IMR-90 (cell line): ENCODE data around the gene FAM83F. TPM values are rescaled to one million over a fixed set of nuclear protein-coding genes. Genes with fewer than 3 reads are reported as not detected.

Source experiments
- ATAC-seq: fragments of 200-7000 bp; cut with Tn5 transposase; 2 replicates; pipeline ENCODE4 v1.9.1; 2020; ENCODE audit warnings: low read depth, mild to moderate bottlenecking, moderate library complexity
- BruUV-seq: library from RNA; stranded (reverse); fragments of 400-500 nt; replicated peaks from 2 replicates; lab custom pipeline; 2021; lab: Mats Ljungman, UMichigan
- CTCF ChIA-PET: fragments of 300-600 bp; formaldehyde crosslinking; extraction: SDS; loops from one replicate; lab custom pipeline; 2021; ENCODE audit warnings: antibody characterized with exemption; lab: Yijun Ruan, JAX
- POLR2A ChIA-PET: fragments of 300-600 bp; sonication (Branson Sonifier 250); formaldehyde crosslinking; loops from one replicate; lab custom pipeline; 2022; ENCODE audit warnings: antibody characterized with exemption; ENCODE audit not compliant: unreplicated experiment; lab: Charles Lee
- DNase-seq: peaks from one replicate; pipeline ENCODE4 v3.0.0; 2013
- H2AFZ ChIP-seq: replicated peaks from 2 replicates; pipeline ENCODE3; 2013; ENCODE audit warnings: low read length, mild to moderate bottlenecking; ENCODE audit not compliant: poor library complexity
- H2AK5ac ChIP-seq: 2 replicates; pipeline ENCODE4 v1.6.1; 2013; ENCODE audit warnings: low read depth, low read length, inconsistent platforms
- H2AK9ac ChIP-seq: replicated peaks from 2 replicates; pipeline ENCODE3; 2013; ENCODE audit warnings: mild to moderate bottlenecking, low read depth, low read length, moderate library complexity; ENCODE audit not compliant: poor library complexity
- H2BK120ac ChIP-seq: 2 replicates; pipeline ENCODE4 v1.6.1; 2013; ENCODE audit warnings: low read depth, low read length, inconsistent platforms
- H2BK15ac ChIP-seq: 3 replicates; pipeline ENCODE4 v1.6.1; 2013; ENCODE audit warnings: low read depth, low read length, inconsistent platforms
- H2BK20ac ChIP-seq: 2 replicates; pipeline ENCODE4 v1.6.1; 2013; ENCODE audit warnings: low read depth, mild to moderate bottlenecking, inconsistent platforms, low read length, moderate library complexity
- H2BK5ac ChIP-seq: 2 replicates; pipeline ENCODE4 v1.6.1; 2013; ENCODE audit warnings: mild to moderate bottlenecking, low read depth, low read length, inconsistent platforms; ENCODE audit not compliant: poor library complexity, severe bottlenecking
- H3K14ac ChIP-seq: replicated peaks from 2 replicates; pipeline ENCODE4 v1.6.1; 2013; ENCODE audit warnings: low read depth, low read length, inconsistent platforms
- H3K18ac ChIP-seq: 2 replicates; pipeline ENCODE4 v1.6.1; 2013; ENCODE audit warnings: low read depth, low read length, control low read depth
- H3K23ac ChIP-seq: 2 replicates; pipeline ENCODE4 v1.6.1; 2013; ENCODE audit warnings: low read depth, low read length, inconsistent platforms
- H3K27ac ChIP-seq: 2 replicates; pipeline ENCODE4 v1.5.1; 2013; ENCODE audit warnings: mild to moderate bottlenecking, control low read depth, low read length; ENCODE audit not compliant: insufficient read depth
- H3K27me3 ChIP-seq: 2 replicates; pipeline ENCODE4 v1.6.1; 2013; ENCODE audit warnings: low read length; ENCODE audit not compliant: control insufficient read depth, insufficient read depth
- H3K36me3 ChIP-seq: 2 replicates; pipeline ENCODE4 v1.6.1; 2013; ENCODE audit warnings: low read length, mixed read lengths; ENCODE audit not compliant: control insufficient read depth, insufficient read depth
- H3K4ac ChIP-seq: 2 replicates; pipeline ENCODE4 v1.6.1; 2013; ENCODE audit warnings: low read depth, low read length, inconsistent platforms
- H3K4me1 ChIP-seq: 2 replicates; pipeline ENCODE4 v1.6.1; 2013; ENCODE audit warnings: low read length, mixed read lengths; ENCODE audit not compliant: control insufficient read depth, insufficient read depth
- H3K4me2 ChIP-seq: 2 replicates; pipeline ENCODE4 v1.6.1; 2013; ENCODE audit warnings: low read depth, mild to moderate bottlenecking, control low read depth, low read length, moderate library complexity
- H3K4me3 ChIP-seq: 2 replicates; pipeline ENCODE4 v1.5.1; 2013; ENCODE audit warnings: low read depth, mild to moderate bottlenecking, control low read depth, low read length, moderate library complexity; ENCODE audit not compliant: insufficient read depth
- H3K56ac ChIP-seq: 2 replicates; pipeline ENCODE4 v1.6.1; 2013; ENCODE audit warnings: low read length, inconsistent platforms; ENCODE audit not compliant: insufficient read depth; ENCODE audit errors: extremely low read depth
- H3K79me1 ChIP-seq, 2 experiments: 2 replicates each; pipeline ENCODE4 v1.6.1; 2013; ENCODE audit warnings: low read length in 2 of 2, inconsistent platforms in 1 of 2, low read depth in 1 of 2
- H3K9ac ChIP-seq: 2 replicates; pipeline ENCODE4 v1.6.1; 2013; ENCODE audit warnings: low read depth, low read length, control low read depth
- H3K9me1 ChIP-seq: 2 replicates; pipeline ENCODE4 v1.6.1; 2013; ENCODE audit warnings: low read length, inconsistent platforms; ENCODE audit not compliant: insufficient read depth
- H3K9me3 ChIP-seq: 2 replicates; pipeline ENCODE4 v1.6.1; 2013; ENCODE audit warnings: low read length; ENCODE audit not compliant: control insufficient read depth, insufficient read depth
- H4K20me1 ChIP-seq: 2 replicates; pipeline ENCODE4 v1.6.1; 2013; ENCODE audit warnings: low read length, inconsistent platforms; ENCODE audit not compliant: insufficient read depth
- H4K5ac ChIP-seq: 2 replicates; pipeline ENCODE4 v1.6.1; 2013; ENCODE audit warnings: mild to moderate bottlenecking, low read depth, low read length, control low read depth
- H4K8ac ChIP-seq, 2 experiments: 2 replicates each; pipeline ENCODE4 v1.6.1; 2013; ENCODE audit warnings: low read depth in 2 of 2, low read length in 2 of 2, control low read depth in 1 of 2, inconsistent platforms in 1 of 2
- H4K91ac ChIP-seq: 2 replicates; pipeline ENCODE4 v1.6.1; 2013; ENCODE audit warnings: low read depth, low read length, inconsistent platforms; ENCODE audit not compliant: insufficient read depth
- CEBPB ChIP-seq: IDR thresholded peaks from 2 replicates; pipeline ENCODE4 v1.6.1; 2012; ENCODE audit warnings: low read depth, low read length, improper control_type of control experiment
- FOS ChIP-seq: fragments of 150-350 bp; IDR thresholded peaks from 2 replicates; pipeline ENCODE4 v1.6.1; 2016; ENCODE audit warnings: low read depth, low read length
- MAZ ChIP-seq: IDR thresholded peaks from 2 replicates; pipeline ENCODE4 v1.6.1; 2012; ENCODE audit warnings: low read depth, mild to moderate bottlenecking, low read length, improper control_type of control experiment, moderate library complexity, borderline replicate concordance
- NFE2L2 ChIP-seq: fragments of 150-350 bp; IDR thresholded peaks from 2 replicates; pipeline ENCODE4 v1.6.1; 2016; ENCODE audit warnings: low read depth, mild to moderate bottlenecking, low read length
- RCOR1 ChIP-seq: IDR thresholded peaks from 2 replicates; pipeline ENCODE4 v1.6.1; 2012; ENCODE audit warnings: mild to moderate bottlenecking, low read length, improper control_type of control experiment; ENCODE audit not compliant: insufficient replicate concordance
- RFX5 ChIP-seq: IDR thresholded peaks from 2 replicates; pipeline ENCODE4 v1.8.0; 2012; ENCODE audit warnings: low read depth, mild to moderate bottlenecking, low read length, moderate library complexity
- SMC3 ChIP-seq: fragments of 150-350 bp; IDR thresholded peaks from 2 replicates; pipeline ENCODE4 v1.6.1; 2016; ENCODE audit warnings: low read depth, mild to moderate bottlenecking, antibody characterized with exemption, low read length, moderate library complexity
- WGBS, 2 experiments: methylation state at CpG; one replicate each; pipeline versions ENCODE4 v1.1.5 to v1.1.7; 2013; ENCODE audit warnings: missing lambda C conversion rate in 2 of 2; ENCODE audit not compliant: insufficient read length in 1 of 2; ENCODE audit errors: extremely low coverage in 2 of 2; 5-methylcytosine and 5-hydroxymethylcytosine counted together
- dilution Hi-C: fragments of 300-500 bp; cut with HindIII; formaldehyde crosslinking; loops from one replicate; pipeline ENCODE4 v1.14.3; 2018; ENCODE audit warnings: low sequenced_read_pairs; ENCODE audit not compliant: unreplicated experiment
- in situ Hi-C: fragments of 300-500 bp; cut with MboI; formaldehyde crosslinking; loops from 3 replicates; pipeline ENCODE4 v1.14.3; 2019; ENCODE audit warnings: low sequenced_read_pairs, inconsistent platforms, mixed read lengths
- intact Hi-C: fragments of 100-400 bp; cut with micrococcal nuclease; formaldehyde crosslinking; loops from 2 replicates; pipeline ENCODE4 v1.10.0; 2022
- polyA plus RNA-seq, 3 experiments: library from polyadenylated mRNA; depleted of rRNA; stranded (reverse); fragments of >200 nt; gene quantifications; 2 replicates each; pipeline ENCODE4 v1.2.3, GENCODE V29; 2012; ENCODE audit warnings: low replicate concordance in 1 of 3
- total RNA-seq: library from RNA; depleted of rRNA; stranded (reverse); fragments of >200 nt; gene quantifications from 2 replicates; pipeline ENCODE4 v1.2.3, GENCODE V29; 2012

The FAM83F gene
- total and polyA plus RNA-seq, 2 of the 4 experiments (the other 2 are of a cell fraction), result not detected

DNA sequence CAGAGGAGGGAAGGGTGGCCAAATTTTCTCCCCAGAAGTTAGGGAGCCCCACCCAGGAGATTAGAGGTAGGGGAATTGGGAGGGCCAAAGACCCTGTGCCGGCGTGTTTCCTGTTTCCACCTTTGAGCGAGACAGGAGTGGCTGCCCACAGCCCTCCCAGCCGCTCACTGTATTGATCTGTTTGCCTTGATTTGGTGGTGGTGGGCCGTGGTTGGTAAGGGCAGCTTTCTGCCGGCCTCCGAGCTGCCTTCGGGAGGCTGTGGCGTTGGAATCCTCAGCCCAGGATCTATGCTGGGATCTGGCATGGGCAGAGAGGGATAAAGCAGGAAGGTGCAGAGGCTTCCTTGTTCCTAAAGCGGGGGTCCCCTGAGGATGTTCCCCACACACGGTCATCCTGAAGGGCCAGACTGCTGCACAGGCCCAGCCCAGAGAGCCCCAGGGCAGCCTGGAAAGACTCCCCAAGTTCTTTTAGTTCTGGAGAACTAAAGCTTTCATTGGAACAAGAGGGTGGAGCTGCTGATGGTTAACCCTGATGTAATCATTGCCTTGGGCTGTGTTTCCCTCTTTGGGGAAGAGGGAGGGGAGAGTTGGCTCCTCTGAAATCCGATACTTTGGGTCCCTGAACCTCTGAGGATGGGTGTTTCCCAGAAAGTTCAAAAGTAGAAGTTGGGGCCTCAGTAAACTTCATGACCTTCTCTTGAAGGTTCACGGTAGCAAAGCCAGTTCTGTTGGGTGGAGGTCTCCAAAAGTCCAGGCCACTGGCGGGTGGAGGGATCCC, 7.2 kb downstream of the FAM83F start:
- Histone ChIP-seq H4K20me1 (no peaks in the 10 kb centered on the region), H3K9me3 (no peaks in the 10 kb centered on the region), H2AFZ (no peak overlapping the region), H3K27ac (no peak overlapping the region), H4K91ac (no peak overlapping the region), H3K23ac (no peak overlapping the region; the same call in 1 of the 2 replicates), H2AK9ac (no peak overlapping the region), H2BK15ac (no peak overlapping the region), H3K4me1 (peaks cover 4% of the 10 kb centered on the region), H2AK5ac (no peak overlapping the region), H4K5ac (no peak overlapping the region), H3K4me3 (no peak overlapping the region), H3K9me1 (no peaks in the 10 kb centered on the region; the same call in 1 of the 2 replicates), H3K36me3 (no peaks in the 10 kb centered on the region), H3K79me1 (no peaks in the 10 kb centered on the region), H2BK20ac (no peak overlapping the region), H3K27me3 (peaks cover 40% of the 10 kb centered on the region), H3K4ac (no peak overlapping the region), H2BK5ac (no peak overlapping the region), H4K8ac (no peak overlapping the region), H3K18ac (no peak overlapping the region), H2BK120ac (no peak overlapping the region), H3K4me2 (no peak overlapping the region), H3K9ac (no peak overlapping the region), H3K56ac (no peak overlapping the region), H3K14ac (no peak overlapping the region)
- intact Hi-C loops, result no loop called here
- TF ChIP-seq SMC3 (no peak), NFE2L2 (no peak), CEBPB (no peak), RCOR1 (no peak), RFX5 (no peak), MAZ (no peak), FOS (no peak)
- no peak; the same call in 1 of the 2 replicates for ATAC-seq
- ChIA-PET CTCF (no interaction called here), POLR2A (no interaction called here)
- no peak for DNase-seq
- dilution Hi-C loops, result no loop called here
- WGBS, 2 experiments, result 47% methylated on average over 2 of the region's 14 CpGs; no CpG with 5 or more reads in 1 of the 2 experiments
- in situ Hi-C loops, result no loop called here
- BruUV-seq, result no TSS peak
